Astrocyte (in vitro differentiated cells and primary cell): ENCODE data around the gene CHPT1.

Experiments
- CTCF ChIP-seq: IDR thresholded peaks from 2 replicates; pipeline ENCODE4 v1.5.1; 2011; ENCODE audit warnings: low read depth, mild to moderate bottlenecking, inconsistent platforms, low read length, moderate library complexity; ENCODE audit not compliant: insufficient read depth
- EZH2 ChIP-seq: IDR thresholded peaks from 2 replicates; pipeline ENCODE4 v1.6.1; 2012; ENCODE audit warnings: mild to moderate bottlenecking, low read length, inconsistent platforms; ENCODE audit not compliant: insufficient read depth

DNA sequence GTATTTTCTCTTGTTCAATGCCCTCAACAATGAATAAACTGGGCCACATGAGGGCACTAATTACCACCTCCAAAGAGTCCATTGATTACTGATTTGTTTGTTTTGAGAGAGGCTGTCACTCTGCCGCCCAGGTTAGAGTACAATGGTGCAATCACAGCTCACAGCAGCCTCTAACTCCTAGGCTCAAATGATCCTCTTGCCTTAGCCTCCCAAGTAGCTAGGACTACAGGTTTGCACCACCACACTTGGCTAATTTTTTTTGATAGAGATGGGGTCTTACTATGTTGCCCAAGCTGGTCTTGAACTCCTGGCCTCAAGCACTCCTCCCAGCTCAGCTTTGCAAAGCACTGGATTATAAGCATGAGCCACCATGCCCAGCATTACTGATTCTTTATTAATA is 70.1 kb downstream of the CHPT1 start:
- no peak for TF ChIP-seq CTCF
- no peak for TF ChIP-seq EZH2
